Choroid plexus epithelial cell (primary cell): ENCODE data around the gene ADRA2C.

Experiments
- DNase-seq: peaks from one replicate; pipeline ENCODE4 v3.0.0-alpha.2; 2010; ENCODE audit warnings: low read depth
- H3K4me3 ChIP-seq: 2 replicates; pipeline ENCODE4 v1.5.1; 2011; ENCODE audit warnings: low read depth, mild to moderate bottlenecking, control low read depth, low read length, moderate library complexity
- CTCF ChIP-seq: conservative IDR thresholded peaks from 2 replicates; pipeline ENCODE4 v1.5.1; 2011; ENCODE audit warnings: low read depth, mild to moderate bottlenecking, control low read depth, inconsistent platforms, low read length, moderate library complexity

Gene ADRA2C

DNA sequence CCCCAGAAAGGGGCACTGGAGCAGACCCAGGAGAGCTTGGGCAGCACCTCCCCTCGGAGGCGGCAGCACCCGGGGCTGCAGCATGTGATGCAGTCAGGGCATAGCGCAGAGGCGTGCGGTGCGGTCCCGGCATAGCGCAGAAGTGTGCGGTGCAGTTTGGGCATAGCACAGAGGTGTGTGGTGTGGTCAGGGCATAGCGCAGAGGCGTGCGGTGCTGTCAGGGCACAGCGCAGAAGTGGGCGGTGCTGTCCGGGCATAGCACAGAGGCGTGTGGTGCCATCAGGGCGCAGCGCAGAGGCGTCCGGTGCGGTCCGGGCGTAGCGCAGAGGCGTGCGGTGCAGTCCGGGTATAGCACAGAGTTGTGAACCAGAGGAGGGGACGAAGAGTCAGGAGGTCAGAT, 42.8 kb downstream of the ADRA2C start:
- no peak for DNase-seq
- H3K4me3 ChIP-seq: no peak overlapping the region
- no peak for TF ChIP-seq CTCF

DNA sequence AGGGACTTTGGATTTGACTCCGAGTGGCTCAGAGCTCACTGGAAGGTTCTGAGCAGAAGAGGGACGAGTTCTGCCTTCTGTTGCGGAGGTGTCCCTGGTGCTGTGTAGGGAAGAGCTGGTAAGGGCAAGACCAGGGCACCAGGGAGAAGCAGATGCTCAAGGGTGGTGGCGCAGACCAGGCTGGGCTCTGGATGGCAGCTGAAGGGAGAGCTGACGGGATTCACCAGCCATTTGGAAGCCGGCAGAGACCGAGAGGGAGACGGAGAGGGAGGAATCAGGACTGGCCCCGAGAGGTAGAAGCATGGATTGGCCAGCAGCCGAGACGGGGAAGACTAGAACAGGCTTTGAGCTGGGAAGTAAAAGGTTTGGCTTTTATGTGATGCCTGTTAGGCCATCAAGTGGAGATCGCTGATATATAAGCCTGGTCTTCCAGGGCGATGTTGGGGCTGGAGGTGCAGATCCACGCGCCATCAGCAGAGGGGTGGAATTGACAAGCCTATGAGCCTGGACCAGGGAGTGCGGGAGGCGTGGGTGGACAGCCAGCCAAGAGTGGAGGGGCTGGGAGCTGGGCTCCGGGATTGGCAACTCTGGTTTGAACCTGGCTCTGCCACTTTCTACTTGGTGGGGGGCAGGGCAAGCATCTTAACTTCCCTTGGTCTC, 43.4 kb downstream of the ADRA2C start:
- DNase-seq: no peak
- H3K4me3 ChIP-seq: no peak overlapping the region
- TF ChIP-seq CTCF: no peak

- no peak for TF ChIP-seq CTCF
- H3K4me3 ChIP-seq: no peak overlapping the region
- no peak for DNase-seq
Observed at GRCh38 chr4:3810111-3810680, 44.0 kb downstream of the ADRA2C start.

DNA sequence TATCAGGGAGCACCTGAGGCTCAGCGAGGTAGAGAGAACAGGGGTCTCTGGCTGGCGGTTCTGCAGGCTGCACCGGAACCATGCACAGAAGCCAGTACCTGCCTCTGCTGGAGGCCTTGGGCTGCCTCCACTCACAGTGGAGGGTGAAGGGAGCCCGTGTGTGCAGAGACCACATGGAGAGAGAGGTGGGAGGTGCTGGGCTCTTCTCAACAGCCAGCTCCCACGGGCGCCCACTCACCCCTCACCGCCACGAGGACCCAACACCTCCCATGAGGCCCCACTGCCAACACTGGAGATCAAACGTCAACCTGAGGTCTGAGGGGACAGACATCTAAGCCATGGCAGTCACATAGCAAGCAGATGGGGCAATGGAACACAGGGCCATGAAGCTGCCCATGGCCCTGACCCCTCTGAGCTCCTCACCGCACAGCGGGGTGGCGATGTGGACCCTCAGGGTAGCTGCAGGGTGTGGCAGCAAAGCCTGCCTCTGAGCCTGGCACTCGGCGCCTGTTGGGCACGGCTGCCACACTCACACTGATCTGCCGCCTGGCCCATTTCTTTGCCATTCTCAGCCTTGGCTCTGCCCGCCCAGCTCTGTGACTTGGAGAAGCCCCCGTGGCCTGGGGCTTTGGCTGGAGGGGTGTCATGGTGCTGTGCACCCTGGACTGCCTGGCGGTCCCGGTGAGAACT, 44.8 kb downstream of the ADRA2C start:
- no peak overlapping the region for H3K4me3 ChIP-seq
- no peak for DNase-seq
- no peak for TF ChIP-seq CTCF

- no peak for TF ChIP-seq CTCF
- no peak overlapping the region for H3K4me3 ChIP-seq
- no peak for DNase-seq
Observed at GRCh38 chr4:3811621-3812020, 45.4 kb downstream of the ADRA2C start.

DNA sequence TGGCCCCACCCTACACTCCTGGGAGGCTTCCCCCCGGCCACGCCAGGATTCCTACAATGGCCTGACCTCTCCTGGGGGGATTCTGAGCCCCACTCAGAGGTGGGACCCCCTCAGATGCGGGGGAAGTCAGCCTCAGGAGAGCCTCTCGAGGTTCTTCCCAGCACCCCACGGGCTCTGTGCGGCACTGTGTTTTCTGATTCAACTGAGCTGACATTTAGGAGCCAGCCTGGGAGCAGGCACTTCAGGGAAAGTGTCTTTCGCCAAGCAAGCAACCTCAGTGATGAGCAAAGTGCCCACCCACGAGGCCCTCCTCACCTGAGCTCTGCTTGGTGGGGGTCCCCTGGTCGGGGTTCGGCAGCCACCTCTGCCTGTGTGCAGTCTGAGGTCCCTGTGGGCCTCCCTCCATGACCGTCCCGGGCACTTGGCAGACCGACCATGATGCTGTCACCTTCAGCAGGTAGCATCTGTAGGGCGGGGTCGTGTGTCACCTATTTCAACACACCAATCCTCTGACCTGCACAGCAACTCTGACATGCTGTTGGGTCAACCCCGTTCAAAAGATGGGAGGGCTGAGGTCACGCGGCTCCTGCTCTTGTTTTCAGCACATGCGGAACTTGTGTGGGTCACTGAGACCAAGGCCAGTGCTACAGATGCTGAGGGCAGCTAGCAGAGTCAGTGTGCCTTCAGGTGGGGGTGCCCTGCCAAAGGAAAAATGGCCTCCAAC, 46.2 kb downstream of the ADRA2C start:
- DNase-seq: no peak
- no peak overlapping the region for H3K4me3 ChIP-seq
- no peak for TF ChIP-seq CTCF
